Activated CD4-positive, alpha-beta T cell treated with anti-CD3 and anti-CD28 coated beads for 36 hours (primary cell): Measurements from ENCODE around the gene TRIM8. TPM values are rescaled to one million over a fixed set of nuclear protein-coding genes. Genes with fewer than 3 reads are reported as not detected.

Source experiments
- ATAC-seq: fragments of 200-7000 bp; cut with Tn5 transposase; one replicate; pipeline ENCODE4 v1.10.0; 2021; ENCODE audit warnings: mild to moderate bottlenecking, moderate library complexity
- CTCF ChIA-PET: fragments of 350-600 bp; sonication (Branson Sonifier 250); formaldehyde crosslinking; loops from one replicate; lab custom pipeline; 2021; ENCODE audit warnings: antibody characterized with exemption; lab: Charles Lee
- POLR2A ChIA-PET: fragments of 350-600 bp; sonication (Branson Sonifier 250); formaldehyde crosslinking; loops from one replicate; lab custom pipeline; 2021; ENCODE audit warnings: antibody characterized with exemption, inconsistent platforms; lab: Charles Lee
- DNase-seq: peaks from one replicate; pipeline ENCODE4 v3.0.0-alpha.2; 2020
- H3K27ac Mint-ChIP-seq: one replicate; pipeline ENCODE4 v1.8.0; 2021; ENCODE audit warnings: mixed read lengths
- H3K27me3 Mint-ChIP-seq: one replicate; pipeline ENCODE4 v1.8.0; 2021; ENCODE audit warnings: mixed read lengths
- H3K36me3 Mint-ChIP-seq: one replicate; pipeline ENCODE4 v1.8.0; 2021; ENCODE audit warnings: low read depth, mixed read lengths
- H3K4me1 Mint-ChIP-seq: one replicate; pipeline ENCODE4 v1.8.0; 2021; ENCODE audit warnings: mixed read lengths
- H3K4me3 Mint-ChIP-seq: one replicate; pipeline ENCODE4 v1.8.0; 2021; ENCODE audit warnings: mild to moderate bottlenecking, moderate library complexity, mixed read lengths
- H3K9me3 Mint-ChIP-seq: one replicate; pipeline ENCODE4 v1.8.0; 2021; ENCODE audit warnings: low read depth, mixed read lengths
- intact Hi-C, 2 experiments: fragments of 100-400 bp; cut with DNase I in 1 of 2; cut with micrococcal nuclease in 1 of 2; formaldehyde crosslinking; loops; one replicate each; pipeline versions ENCODE4 v1.14.2 to v1.15.1; 2022 to 2024; cut with DNase I, micrococcal nuclease
- total RNA-seq, 2 experiments: library from RNA; stranded (reverse); gene quantifications; one replicate each; pipeline ENCODE4 v1.2.3, GENCODE V29; 2021

Gene TRIM8
- total RNA-seq, 2 experiments from 2014 or later = 37.8 to 39.1 TPM

DNA sequence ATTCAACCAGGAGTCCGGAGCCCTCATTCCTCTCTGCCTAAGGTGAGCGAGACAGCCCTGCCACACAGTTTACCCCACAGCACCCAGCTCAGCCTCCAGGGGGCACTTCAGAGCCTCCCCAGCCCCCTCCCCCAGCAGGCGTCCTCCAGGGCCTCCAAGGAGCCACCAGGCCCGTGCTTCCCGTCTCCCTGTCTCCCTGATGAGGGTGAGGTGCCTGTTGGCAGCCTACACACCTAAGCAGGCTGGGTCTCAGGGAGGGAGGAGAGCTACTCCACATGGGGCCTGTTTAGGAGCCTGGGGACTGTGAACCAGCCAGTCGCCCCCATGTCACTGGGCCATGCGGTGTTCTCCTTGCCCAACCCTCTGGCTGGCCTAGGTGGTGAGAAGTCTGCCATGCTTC is 28.9 kb upstream of the TRIM8 start:
- Mint-ChIP-seq H3K4me3 (no peak overlapping the region), H3K27me3 (no peaks in the 10 kb centered on the region), H3K4me1 (peaks cover 27% of the 10 kb centered on the region), H3K27ac (no peak overlapping the region), H3K36me3 (peaks cover 3% of the 10 kb centered on the region), H3K9me3 (no peaks in the 10 kb centered on the region)
- intact Hi-C loops = no loop called here
- ChIA-PET CTCF (interaction anchor here (1.2 to 2.0 kb wide), 4 partner anchors 9 to 98 kb away, joined by 3 to 6 read pairs (median 5); no protein-coding TSS in a partner anchor), POLR2A (interaction anchor here (1.1 kb wide), 1 partner anchor 17 kb away, joined by 6 read pairs; no protein-coding TSS in a partner anchor)
- peak; percentile 55 for ATAC-seq
- DNase-seq = peak; percentile 63

DNA sequence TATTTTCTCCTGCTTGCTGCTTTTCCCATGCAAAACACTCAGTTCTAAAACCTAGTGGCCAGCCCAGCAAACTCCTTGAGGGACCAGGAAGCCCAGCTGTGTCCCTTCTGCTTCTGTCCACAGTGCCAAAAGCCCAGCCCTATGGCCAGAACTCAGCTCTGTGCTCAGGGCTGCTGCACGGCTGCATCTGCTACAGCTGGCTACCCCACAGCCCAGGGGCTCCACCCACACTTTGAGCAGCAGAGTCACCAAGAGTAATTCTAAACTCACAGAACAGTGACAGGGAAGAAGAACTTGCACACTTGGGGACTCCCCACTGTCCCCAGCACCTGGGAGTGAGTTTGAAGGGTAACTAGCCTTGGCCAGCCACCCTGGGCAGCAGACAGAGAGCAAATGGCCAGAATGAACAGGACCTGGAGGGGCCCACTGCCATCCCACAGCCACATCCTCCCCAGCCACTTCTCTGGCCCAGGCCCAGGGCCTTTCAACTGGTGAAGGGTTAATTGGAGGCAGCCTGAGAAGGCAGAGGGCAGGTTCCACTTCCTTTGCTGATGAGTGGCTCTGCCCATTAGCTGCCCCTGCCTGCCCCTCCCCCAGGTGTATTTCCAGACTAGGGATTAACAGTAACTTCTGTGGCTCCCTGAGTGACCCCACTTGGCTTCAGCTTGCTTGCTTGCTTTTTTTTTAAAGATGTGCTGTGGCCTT is 28.1 kb upstream of the TRIM8 start:
- DNase-seq (no peak), ATAC-seq (no peak)
- CTCF ChIA-PET = interaction anchor here (0.6 to 1.5 kb wide), 5 partner anchors 11 to 97 kb away, joined by 3 to 6 read pairs (median 4); no protein-coding TSS in a partner anchor
- no peaks in the 10 kb centered on the region for H3K9me3 Mint-ChIP-seq
- H3K27me3 Mint-ChIP-seq = no peaks in the 10 kb centered on the region
- peaks cover 3% of the 10 kb centered on the region for H3K36me3 Mint-ChIP-seq
- H3K4me1 Mint-ChIP-seq = peaks cover 21% of the 10 kb centered on the region
- POLR2A ChIA-PET = no interaction called here
- H3K4me3 Mint-ChIP-seq = no peak overlapping the region
- H3K27ac Mint-ChIP-seq = no peak overlapping the region
- intact Hi-C loops = loop anchor here in 1 of 2 experiments (2.0 kb wide), 1 partner anchor 17 kb away; no protein-coding TSS in a partner anchor

DNA sequence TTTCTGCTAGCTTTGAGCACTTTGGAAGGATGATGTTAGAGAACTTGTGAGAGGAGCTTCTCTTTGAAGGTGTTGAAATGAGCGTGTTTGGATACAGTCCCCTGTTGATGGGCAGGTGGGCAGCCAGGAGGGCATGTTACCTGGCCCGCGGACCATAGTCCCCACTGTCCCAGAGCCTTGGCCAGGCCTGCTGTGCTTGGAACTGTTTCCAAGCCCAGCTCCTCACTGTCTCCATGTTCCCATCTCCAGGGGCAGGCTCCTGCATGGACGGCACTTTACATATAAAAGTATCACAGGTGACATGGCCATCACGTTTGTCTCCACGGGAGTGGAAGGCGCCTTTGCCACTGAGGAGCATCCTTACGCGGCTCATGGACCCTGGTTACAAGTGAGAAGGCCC is 27.2 kb upstream of the TRIM8 start:
- no peak overlapping the region for H3K4me3 Mint-ChIP-seq
- H3K4me1 Mint-ChIP-seq = peaks cover 16% of the 10 kb centered on the region
- no peak for DNase-seq
- ChIA-PET POLR2A (no interaction called here), CTCF (interaction anchor here (0.6 to 1.0 kb wide), 3 partner anchors 10 to 29 kb away, joined by 3 to 4 read pairs (median 4); no protein-coding TSS in a partner anchor)
- H3K27me3 Mint-ChIP-seq = no peaks in the 10 kb centered on the region
- H3K27ac Mint-ChIP-seq = no peak overlapping the region
- no peaks in the 10 kb centered on the region for H3K9me3 Mint-ChIP-seq
- intact Hi-C loops = loop anchor here in 1 of 2 experiments (2.0 kb wide), 1 partner anchor 16 kb away; no protein-coding TSS in a partner anchor
- H3K36me3 Mint-ChIP-seq = peaks cover 3% of the 10 kb centered on the region
- no peak for ATAC-seq

DNA sequence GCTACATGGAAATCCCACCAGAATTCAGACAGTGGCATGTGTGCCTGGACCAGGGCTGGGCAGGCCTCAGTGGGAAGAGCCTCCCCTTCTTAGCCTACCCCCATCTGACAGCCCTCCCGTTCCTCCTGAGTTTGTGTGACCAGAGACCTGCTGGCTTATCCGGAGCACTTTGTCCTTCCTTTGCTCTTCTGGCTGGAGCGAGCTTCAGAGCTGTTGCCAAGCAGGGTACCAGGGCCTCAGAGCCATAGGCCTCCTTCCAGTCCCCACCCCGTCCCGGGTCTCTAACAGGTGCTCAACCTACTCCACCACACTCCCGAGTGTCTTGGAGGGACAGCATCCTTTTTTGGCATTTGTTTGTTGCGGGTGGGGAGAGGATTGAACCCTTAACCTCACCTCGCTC is 26.5 kb upstream of the TRIM8 start:
- no peaks in the 10 kb centered on the region for H3K27me3 Mint-ChIP-seq
- ChIA-PET CTCF (interaction anchor here (0.6 kb wide), 1 partner anchor 196 kb away, joined by 3 read pairs; no protein-coding TSS in a partner anchor), POLR2A (no interaction called here)
- DNase-seq = no peak
- peaks cover 3% of the 10 kb centered on the region for H3K36me3 Mint-ChIP-seq
- no peak overlapping the region for H3K4me3 Mint-ChIP-seq
- H3K27ac Mint-ChIP-seq = no peak overlapping the region
- H3K9me3 Mint-ChIP-seq = no peaks in the 10 kb centered on the region
- ATAC-seq = no peak
- peaks cover 9% of the 10 kb centered on the region for H3K4me1 Mint-ChIP-seq
- intact Hi-C loops = loop anchor here in 1 of 2 experiments (2.0 kb wide), 1 partner anchor 15 kb away; no protein-coding TSS in a partner anchor

DNA sequence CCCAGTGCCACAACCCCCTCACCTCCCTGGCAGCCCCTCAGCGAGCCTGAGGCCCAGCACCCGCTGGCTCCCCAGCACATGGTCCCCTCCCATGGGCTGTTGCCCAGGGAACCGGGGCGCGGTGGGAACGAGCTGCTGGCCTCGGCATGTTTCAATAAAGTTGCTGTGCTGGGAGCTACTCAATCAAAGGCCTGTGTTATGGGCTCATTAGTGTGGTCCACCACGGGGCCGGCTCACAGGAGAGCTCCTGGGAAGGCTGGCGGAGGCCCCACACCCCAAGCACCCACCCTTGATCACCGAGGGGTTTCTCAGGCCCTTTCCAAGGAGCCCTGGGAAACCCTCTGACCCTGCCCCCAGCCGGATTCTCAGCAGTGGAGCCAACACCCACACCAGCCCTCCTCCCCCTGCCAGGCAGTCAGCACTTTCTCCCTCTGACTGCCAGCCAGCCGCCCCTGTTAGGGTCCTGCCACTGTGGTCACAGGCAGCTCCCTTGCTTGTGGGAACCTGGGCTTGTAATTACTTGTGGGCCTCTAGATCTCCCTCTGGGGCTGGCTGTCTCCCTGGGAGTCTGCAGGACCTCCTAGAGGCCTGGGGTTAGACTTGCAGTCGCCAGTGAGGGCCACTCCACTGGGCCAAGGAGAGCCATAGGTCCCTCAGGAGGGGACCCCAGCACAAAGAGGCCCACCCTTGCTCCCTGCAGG is 24.8 kb upstream of the TRIM8 start:
- no peak overlapping the region for H3K4me3 Mint-ChIP-seq
- H3K27me3 Mint-ChIP-seq = no peaks in the 10 kb centered on the region
- no peak for ATAC-seq
- no peak for DNase-seq
- intact Hi-C loops = no loop called here
- ChIA-PET POLR2A (no interaction called here), CTCF (interaction anchor here (0.9 kb wide), 1 partner anchor 9 kb away, joined by 3 read pairs; no protein-coding TSS in a partner anchor)
- no peak overlapping the region for H3K27ac Mint-ChIP-seq
- peaks cover 3% of the 10 kb centered on the region for H3K36me3 Mint-ChIP-seq
- no peaks in the 10 kb centered on the region for H3K9me3 Mint-ChIP-seq
- peaks cover 5% of the 10 kb centered on the region for H3K4me1 Mint-ChIP-seq

DNA sequence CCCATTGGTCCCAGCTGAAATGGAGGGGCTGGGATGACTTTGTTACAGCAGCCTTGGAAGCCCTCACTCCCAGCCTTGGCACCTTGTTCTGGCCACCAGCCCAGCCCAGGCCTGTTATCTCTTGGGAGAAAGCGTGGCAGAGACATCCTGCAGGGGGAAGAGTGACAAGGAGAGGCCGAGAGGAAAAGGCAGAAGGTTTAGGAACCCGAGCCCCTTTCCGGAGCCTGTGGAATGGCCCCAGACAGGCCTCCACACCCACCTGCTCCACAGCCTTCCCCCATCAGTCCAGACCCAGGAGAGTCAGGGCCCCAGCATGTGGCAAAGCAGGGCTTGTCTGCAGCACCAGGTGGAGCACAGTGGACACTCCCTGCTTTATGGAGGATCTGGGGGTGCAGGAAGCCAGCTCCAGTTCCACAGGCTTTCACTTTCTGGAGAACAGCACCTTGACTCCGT is 24.1 kb upstream of the TRIM8 start:
- peaks cover 3% of the 10 kb centered on the region for H3K36me3 Mint-ChIP-seq
- intact Hi-C loops = no loop called here
- DNase-seq (no peak), ATAC-seq (no peak)
- CTCF ChIA-PET = interaction anchor here (0.7 to 1.0 kb wide), 2 partner anchors 17 to 71 kb away, joined by 3 to 6 read pairs; no protein-coding TSS in a partner anchor
- H3K4me1 Mint-ChIP-seq = peaks cover 5% of the 10 kb centered on the region
- H3K4me3 Mint-ChIP-seq = no peak overlapping the region
- no peaks in the 10 kb centered on the region for H3K27me3 Mint-ChIP-seq
- no peaks in the 10 kb centered on the region for H3K9me3 Mint-ChIP-seq
- no peak overlapping the region for H3K27ac Mint-ChIP-seq
- POLR2A ChIA-PET = no interaction called here

DNA sequence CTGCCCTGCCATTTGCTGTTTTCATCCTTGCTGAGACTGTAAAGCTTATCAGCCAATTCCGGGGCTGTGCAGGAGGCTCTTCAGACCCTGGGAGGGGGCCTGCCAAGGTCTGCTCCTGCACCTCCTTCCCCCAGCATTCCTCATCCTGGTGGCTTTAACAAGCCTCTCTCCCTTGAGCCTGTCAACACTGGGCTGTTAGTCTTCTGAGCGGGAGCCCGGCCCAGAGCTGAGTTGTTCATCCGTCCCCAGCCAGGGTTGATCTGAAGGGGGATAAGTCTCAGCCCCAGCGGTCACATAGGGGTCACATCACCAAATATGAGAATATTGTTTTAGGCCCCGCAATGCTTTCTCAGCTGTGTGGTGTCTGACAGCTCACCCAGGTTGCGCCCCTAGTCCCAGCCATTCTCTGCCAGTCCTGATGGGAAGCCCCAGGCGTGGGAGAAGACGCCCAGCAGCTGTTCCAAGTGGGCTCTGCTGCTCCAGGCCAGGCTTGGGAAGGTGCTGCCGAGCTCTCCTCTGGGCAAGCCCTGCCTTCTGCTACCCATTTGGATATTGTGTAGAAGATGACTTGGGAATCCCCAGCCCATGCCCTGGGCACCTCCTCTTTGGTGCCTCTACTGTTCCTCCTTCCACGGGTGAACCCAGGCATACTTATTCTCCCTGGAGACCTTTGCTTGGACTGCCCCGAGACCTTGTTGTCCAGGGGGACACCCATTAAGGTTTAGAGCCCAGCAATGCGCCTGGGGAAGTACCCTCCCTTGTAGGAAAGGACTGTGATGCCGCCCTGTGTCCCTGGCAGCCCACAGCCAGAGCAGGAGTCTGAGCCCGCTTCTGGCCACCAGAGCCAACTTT is 23.5 kb upstream of the TRIM8 start:
- ATAC-seq = peak; percentile 17
- ChIA-PET CTCF (interaction anchor here (0.7 to 1.5 kb wide), 4 partner anchors 11 to 71 kb away, joined by 3 to 6 read pairs (median 4); no protein-coding TSS in a partner anchor), POLR2A (no interaction called here)
- H3K4me3 Mint-ChIP-seq = no peak overlapping the region
- no peaks in the 10 kb centered on the region for H3K27me3 Mint-ChIP-seq
- intact Hi-C loops = no loop called here
- H3K36me3 Mint-ChIP-seq = peaks cover 3% of the 10 kb centered on the region
- DNase-seq = no peak
- peaks cover 5% of the 10 kb centered on the region for H3K4me1 Mint-ChIP-seq
- H3K9me3 Mint-ChIP-seq = no peaks in the 10 kb centered on the region
- H3K27ac Mint-ChIP-seq = peak overlapping the region; percentile 75

DNA sequence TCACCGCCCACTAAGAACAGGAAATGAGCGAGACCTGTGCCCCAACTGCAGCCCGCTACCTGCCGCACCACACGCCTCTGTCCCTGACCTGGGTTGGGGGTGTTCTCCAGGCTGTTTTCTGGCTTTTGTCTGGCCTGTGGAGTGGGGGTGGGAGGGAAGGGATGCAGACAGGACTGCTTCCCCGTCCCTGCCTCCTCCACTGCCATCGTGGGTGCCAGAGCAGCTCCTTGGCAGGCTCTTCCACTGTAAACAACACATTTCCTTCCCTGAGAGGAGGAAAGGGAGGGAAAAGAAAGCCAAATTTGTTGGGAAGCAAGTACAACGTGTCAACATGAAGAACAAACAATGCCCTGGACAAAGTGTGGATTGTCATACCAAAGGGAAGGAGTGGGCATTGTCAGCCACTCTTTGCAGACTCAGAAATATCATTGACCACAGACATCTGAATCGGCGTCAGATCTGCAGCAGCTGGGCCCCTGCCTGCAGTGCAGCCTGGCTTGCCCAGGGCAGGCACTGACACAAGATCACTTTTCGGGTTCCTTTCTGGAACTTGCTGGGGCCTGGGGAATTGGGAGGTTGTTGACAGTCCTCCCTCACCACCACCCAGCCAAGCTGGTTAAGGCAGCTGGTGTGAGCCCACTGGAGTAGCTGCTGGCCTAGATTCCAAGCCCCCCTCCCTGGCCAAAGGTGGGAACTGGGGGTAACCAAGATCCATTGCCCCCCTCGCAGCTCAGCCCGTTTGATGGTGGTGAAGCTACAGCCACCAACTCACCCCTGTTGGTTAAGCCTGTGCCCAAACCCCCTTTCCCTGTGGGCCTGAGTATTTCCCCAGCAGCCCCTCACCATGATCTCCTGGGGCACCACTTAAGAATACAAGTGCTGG is 22.6 kb upstream of the TRIM8 start:
- H3K4me1 Mint-ChIP-seq = peaks cover 5% of the 10 kb centered on the region
- no peaks in the 10 kb centered on the region for H3K27me3 Mint-ChIP-seq
- H3K36me3 Mint-ChIP-seq = peaks cover 3% of the 10 kb centered on the region
- no peak overlapping the region for H3K4me3 Mint-ChIP-seq
- peak; percentile 67 for ATAC-seq
- no peak for DNase-seq
- ChIA-PET CTCF (interaction anchor here (1.0 to 1.5 kb wide), 3 partner anchors 11 to 25 kb away, joined by 3 to 6 read pairs (median 6); no protein-coding TSS in a partner anchor), POLR2A (no interaction called here)
- H3K27ac Mint-ChIP-seq = peak overlapping the region; percentile 75
- intact Hi-C loops = no loop called here
- no peaks in the 10 kb centered on the region for H3K9me3 Mint-ChIP-seq

DNA sequence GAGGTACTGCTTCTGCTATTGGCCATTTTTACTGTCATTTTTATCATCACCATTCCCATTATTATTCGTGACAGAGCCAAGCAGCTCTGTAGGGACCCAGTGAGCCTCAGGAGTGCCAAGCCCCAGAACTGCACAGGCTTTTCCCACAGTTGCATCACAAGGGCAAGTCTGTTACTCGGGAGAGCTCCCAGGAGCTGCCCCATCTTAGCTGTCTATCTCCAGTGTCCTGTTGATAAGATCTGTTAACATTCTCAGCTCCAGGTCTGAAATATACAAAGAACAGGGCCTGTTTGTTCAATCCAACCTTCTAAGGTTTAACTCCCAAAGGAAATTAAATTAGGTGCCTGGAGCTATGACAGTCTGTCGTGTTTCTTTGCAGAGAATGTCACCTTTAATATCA is 20.2 kb upstream of the TRIM8 start:
- H3K9me3 Mint-ChIP-seq = no peaks in the 10 kb centered on the region
- DNase-seq (no peak), ATAC-seq (no peak)
- H3K4me3 Mint-ChIP-seq = no peak overlapping the region
- H3K27me3 Mint-ChIP-seq = no peaks in the 10 kb centered on the region
- POLR2A ChIA-PET = interaction anchor here (0.6 kb wide), 1 partner anchor 9 kb away, joined by 3 read pairs; no protein-coding TSS in a partner anchor
- peaks cover 5% of the 10 kb centered on the region for H3K4me1 Mint-ChIP-seq
- CTCF ChIA-PET = interaction anchor here (0.5 to 1.4 kb wide), 3 partner anchors 10 to 221 kb away, joined by 3 to 5 read pairs (median 3); no protein-coding TSS in a partner anchor
- intact Hi-C loops = no loop called here
- no peak overlapping the region for H3K27ac Mint-ChIP-seq
- no peaks in the 10 kb centered on the region for H3K36me3 Mint-ChIP-seq
